ENCODE data around the gene EYA2.
"Not testable (repeated sequence)": the region's sequence is repeated elsewhere in the genome, so short reads cannot be mapped to it uniquely, and the experiment has no call there.

Gene EYA2

GRCh38 chr20:46960536-46960935, 65.9 kb downstream of the EYA2 start:
- no peak for ATAC-seq
- TF ChIP-seq TCF4 (CRISPR knock-in tag; IDR thresholded peaks at IDR 0.05; ENCODE audit: borderline replicate concordance) = no peak
- TF ChIP-seq TSHZ2 (CRISPR knock-in tag; IDR thresholded peaks at IDR 0.05) = no peak
- TF ChIP-seq TOX (CRISPR knock-in tag; IDR thresholded peaks at IDR 0.05; ENCODE audit: borderline replicate concordance) = no peak
- TF ChIP-seq GLIS3 (CRISPR knock-in tag; IDR thresholded peaks at IDR 0.05) = no peak
- TF ChIP-seq ESRRG (CRISPR knock-in tag; IDR thresholded peaks at IDR 0.05) = no peak
- TF ChIP-seq POU6F1 (CRISPR knock-in tag; IDR thresholded peaks at IDR 0.05; ENCODE audit: borderline replicate concordance, low read depth) = no peak
- TF ChIP-seq ZFP3 (CRISPR knock-in tag; IDR thresholded peaks at IDR 0.05) = no peak
- no peak for TF ChIP-seq ZNF70 (CRISPR knock-in tag; IDR thresholded peaks at IDR 0.05)
- TF ChIP-seq OSR1 (CRISPR knock-in tag; IDR thresholded peaks at IDR 0.05) = no peak

- not testable (repeated sequence) for ATAC-seq
Observed at GRCh38 chr20:46961968-46962367, 67.3 kb downstream of the EYA2 start.

GRCh38 chr20:46962452-46963195, 68.0 kb downstream of the EYA2 start:
- TF ChIP-seq PPARA (CRISPR knock-in tag; IDR thresholded peaks at IDR 0.05; ENCODE audit: borderline replicate concordance) (no peak), SNAI2 (CRISPR knock-in tag; IDR thresholded peaks at IDR 0.05) (no peak), ESRRG (CRISPR knock-in tag; IDR thresholded peaks at IDR 0.05) (no peak), BACH2 (CRISPR knock-in tag; IDR thresholded peaks at IDR 0.05; ENCODE audit: borderline replicate concordance) (no peak), ISL1 (CRISPR knock-in tag; IDR thresholded peaks at IDR 0.05) (no peak), CSRNP3 (CRISPR knock-in tag; IDR thresholded peaks at IDR 0.05) (no peak), TOX (CRISPR knock-in tag; IDR thresholded peaks at IDR 0.05; ENCODE audit: borderline replicate concordance) (no peak), ZC3H10 (CRISPR knock-in tag; IDR thresholded peaks at IDR 0.05) (no peak)
- no peak for ATAC-seq

GRCh38 chr20:46963196-46963529, 68.5 kb downstream of the EYA2 start:
- ATAC-seq = no peak; the same call in 2 of the 3 replicates
- TF ChIP-seq TSHZ2 (CRISPR knock-in tag; IDR thresholded peaks at IDR 0.05) = no peak
- no peak for TF ChIP-seq CREB5 (CRISPR knock-in tag; IDR thresholded peaks at IDR 0.05; ENCODE audit: low read depth)
- TF ChIP-seq RARB (CRISPR knock-in tag; IDR thresholded peaks at IDR 0.05) = no peak
- no peak for TF ChIP-seq BACH2 (CRISPR knock-in tag; IDR thresholded peaks at IDR 0.05; ENCODE audit: borderline replicate concordance)
- TF ChIP-seq PATZ1 (CRISPR knock-in tag; IDR thresholded peaks at IDR 0.05; ENCODE audit: borderline replicate concordance) = no peak
- TF ChIP-seq OSR1 (CRISPR knock-in tag; IDR thresholded peaks at IDR 0.05) = no peak
- TF ChIP-seq ISL1 (CRISPR knock-in tag; IDR thresholded peaks at IDR 0.05) = no peak
- no peak for TF ChIP-seq ZFP30 (CRISPR knock-in tag; IDR thresholded peaks at IDR 0.05)
- TF ChIP-seq ZNF70 (CRISPR knock-in tag; IDR thresholded peaks at IDR 0.05) = no peak
- no peak for TF ChIP-seq GLIS3 (CRISPR knock-in tag; IDR thresholded peaks at IDR 0.05)
- TF ChIP-seq ZC3H10 (CRISPR knock-in tag; IDR thresholded peaks at IDR 0.05) = no peak
- no peak for TF ChIP-seq TOX (CRISPR knock-in tag; IDR thresholded peaks at IDR 0.05; ENCODE audit: borderline replicate concordance)
- TF ChIP-seq PPARA (CRISPR knock-in tag; IDR thresholded peaks at IDR 0.05; ENCODE audit: borderline replicate concordance) = no peak

All from SK-N-SH treated with all-trans-retinoic acid at 6 μM for 48 hours (cell line).